WERI-Rb-1 (cell line): ENCODE data around the gene PLEKHG3.

Source experiments
- DNase-seq: peaks from one replicate; pipeline ENCODE4 v3.0.0-alpha.2; 2020
- H3K27ac ChIP-seq: fragments of 250-450 bp; sonication (Bioruptor Pico); 2 replicates; pipeline ENCODE4 v1.5.1; 2020; ENCODE audit warnings: mild to moderate bottlenecking, moderate library complexity
- H3K27me3 ChIP-seq: fragments of 250-450 bp; sonication (Bioruptor Pico); 2 replicates; pipeline ENCODE4 v1.5.1; 2021; ENCODE audit warnings: mild to moderate bottlenecking, low read depth, moderate library complexity; ENCODE audit not compliant: insufficient read depth, severe bottlenecking
- H3K36me3 ChIP-seq: fragments of 250-450 bp; sonication (Bioruptor Pico); 2 replicates; pipeline ENCODE4 v1.5.1; 2020; ENCODE audit warnings: mild to moderate bottlenecking, moderate library complexity
- H3K4me3 ChIP-seq: 2 replicates; pipeline ENCODE4 v1.5.1; 2011; ENCODE audit warnings: low read depth, mild to moderate bottlenecking, control low read depth, low read length
- H3K9me3 ChIP-seq: fragments of 250-450 bp; sonication (Bioruptor Pico); 2 replicates; pipeline ENCODE4 v1.5.1; 2021; ENCODE audit warnings: mild to moderate bottlenecking, moderate library complexity; ENCODE audit not compliant: severe bottlenecking
- CTCF ChIP-seq: IDR thresholded peaks from 2 replicates; pipeline ENCODE4 v1.5.1; 2011; ENCODE audit warnings: low read depth, mild to moderate bottlenecking, control low read depth, inconsistent platforms, low read length

Gene PLEKHG3

GRCh38 chr14:64663174-64663573 is 41.0 kb upstream of the PLEKHG3 start:
- H3K36me3 ChIP-seq: no peaks in the 10 kb centered on the region
- no peak overlapping the region for H3K27ac ChIP-seq
- no peak overlapping the region for H3K4me3 ChIP-seq
- H3K27me3 ChIP-seq: no peaks in the 10 kb centered on the region
- no peak for DNase-seq
- no peaks in the 10 kb centered on the region for H3K9me3 ChIP-seq
- no peak for TF ChIP-seq CTCF

GRCh38 chr14:64671591-64671990 is 32.6 kb upstream of the PLEKHG3 start:
- Histone ChIP-seq H3K4me3 (no peak overlapping the region), H3K36me3 (no peaks in the 10 kb centered on the region), H3K9me3 (no peaks in the 10 kb centered on the region), H3K27me3 (no peaks in the 10 kb centered on the region), H3K27ac (no peak overlapping the region)
- TF ChIP-seq CTCF: peak; percentile 62
- DNase-seq: no peak

GRCh38 chr14:64673316-64673715 is 30.9 kb upstream of the PLEKHG3 start:
- no peaks in the 10 kb centered on the region for H3K36me3 ChIP-seq
- no peaks in the 10 kb centered on the region for H3K27me3 ChIP-seq
- no peak overlapping the region for H3K27ac ChIP-seq
- H3K4me3 ChIP-seq: no peak overlapping the region
- TF ChIP-seq CTCF: no peak
- no peak for DNase-seq
- no peaks in the 10 kb centered on the region for H3K9me3 ChIP-seq

- no peak for TF ChIP-seq CTCF
- DNase-seq: no peak
- Histone ChIP-seq H3K27ac (no peak overlapping the region), H3K36me3 (no peaks in the 10 kb centered on the region), H3K9me3 (no peaks in the 10 kb centered on the region), H3K27me3 (no peaks in the 10 kb centered on the region), H3K4me3 (no peak overlapping the region)
Measured at GRCh38 chr14:64673748-64674147, 30.5 kb upstream of the PLEKHG3 start.

- DNase-seq: no peak
- H3K4me3 ChIP-seq: no peak overlapping the region
- H3K27me3 ChIP-seq: no peaks in the 10 kb centered on the region
- H3K36me3 ChIP-seq: no peaks in the 10 kb centered on the region
- H3K27ac ChIP-seq: no peak overlapping the region
- no peaks in the 10 kb centered on the region for H3K9me3 ChIP-seq
- TF ChIP-seq CTCF: no peak
Measured at GRCh38 chr14:64674829-64675228, 29.4 kb upstream of the PLEKHG3 start.

GRCh38 chr14:64675312-64675711 is 28.9 kb upstream of the PLEKHG3 start:
- no peak for DNase-seq
- Histone ChIP-seq H3K4me3 (no peak overlapping the region), H3K9me3 (no peaks in the 10 kb centered on the region), H3K27me3 (no peaks in the 10 kb centered on the region), H3K36me3 (no peaks in the 10 kb centered on the region), H3K27ac (no peak overlapping the region)
- no peak for TF ChIP-seq CTCF
